ENCODE data around the gene NCK2. TPM values are rescaled to one million over a fixed set of nuclear protein-coding genes. Genes with fewer than 3 reads are reported as not detected.
A peak's percentile ranks its signal among the peaks of the same experiment; 100 is the strongest.

NCK2 gene
- total RNA-seq, 1 experiment from 2014 or later = 75.4 TPM

- 0 out of 2 replicates have a peak overlapping the region, but pooled peaks have one; percentile 0 for H3K27ac Mint-ChIP-seq
- peaks cover 81% of the 10 kb centered on the region for H3K4me1 Mint-ChIP-seq
- ATAC-seq = no peak
Measured at GRCh38 chr2:105780606-105781005, 35.9 kb downstream of the NCK2 start.

GRCh38 chr2:105781274-105781978, 36.7 kb downstream of the NCK2 start:
- ChIA-PET CTCF (no interaction called here), POLR2A (no interaction called here)
- H3K4me3 Mint-ChIP-seq = no peak overlapping the region
- peaks cover 6% of the 10 kb centered on the region; the same call in 1 of the 2 replicates for H3K36me3 Mint-ChIP-seq
- no peaks in the 10 kb centered on the region; the same call in 1 of the 2 replicates for H3K9me3 Mint-ChIP-seq
- H3K4me1 Mint-ChIP-seq = peaks cover 77% of the 10 kb centered on the region
- ATAC-seq = no peak
- H3K27ac Mint-ChIP-seq = peak overlapping the region; percentile 45
- no peaks in the 10 kb centered on the region for H3K27me3 Mint-ChIP-seq (ENCODE audit: low read depth)
- DNase-seq (ENCODE audit: low spot score) = no peak
- TF ChIP-seq AFF4 (CRISPR knock-in tag; IDR thresholded peaks at IDR 0.05; ENCODE audit: borderline replicate concordance) (no peak), USF1 (CRISPR knock-in tag; IDR thresholded peaks at IDR 0.05) (no peak), ZBTB43 (CRISPR knock-in tag; IDR thresholded peaks at IDR 0.05) (no peak)

More at GRCh38 chr2:105780606-105781005, 35.9 kb downstream of the NCK2 start:
- Mint-ChIP-seq H3K4me3 (no peak overlapping the region), H3K27me3 (ENCODE audit: low read depth) (no peaks in the 10 kb centered on the region), H3K9me3 (no peaks in the 10 kb centered on the region; the same call in 1 of the 2 replicates), H3K36me3 (peaks cover 6% of the 10 kb centered on the region; the same call in 1 of the 2 replicates)
- no peak for DNase-seq (ENCODE audit: low spot score)
- POLR2A ChIA-PET = no interaction called here
- TF ChIP-seq MLX (CRISPR knock-in tag; IDR thresholded peaks at IDR 0.05) (no peak), TEAD1 (CRISPR knock-in tag; IDR thresholded peaks at IDR 0.05) (no peak), KAT7 (CRISPR knock-in tag; IDR thresholded peaks at IDR 0.05; ENCODE audit: borderline replicate concordance) (no peak), ELF4 (CRISPR knock-in tag; IDR thresholded peaks at IDR 0.05; ENCODE audit: low read depth) (no peak), STAT6 (CRISPR knock-in tag; conservative IDR thresholded peaks at IDR 0.05; ENCODE audit: low read depth) (no peak)
- CTCF ChIA-PET = no interaction called here

GRCh38 chr2:105782123-105782522, 37.4 kb downstream of the NCK2 start:
- Mint-ChIP-seq H3K36me3 (peaks cover 6% of the 10 kb centered on the region; the same call in 1 of the 2 replicates), H3K27ac (no peak overlapping the region; the same call in 1 of the 2 replicates), H3K9me3 (no peaks in the 10 kb centered on the region; the same call in 1 of the 2 replicates), H3K4me3 (no peak overlapping the region), H3K4me1 (peaks cover 77% of the 10 kb centered on the region), H3K27me3 (ENCODE audit: low read depth) (no peaks in the 10 kb centered on the region)
- no peak for DNase-seq (ENCODE audit: low spot score)
- POLR2A ChIA-PET = no interaction called here
- CTCF ChIA-PET = interaction anchor here (1.0 kb wide), 1 partner anchor 13 kb away, joined by 3 read pairs; no protein-coding TSS in a partner anchor
- ATAC-seq = no peak
- no peak for TF ChIP-seq PRRX2 (CRISPR knock-in tag; IDR thresholded peaks at IDR 0.05)
- TF ChIP-seq GRHL2 (CRISPR knock-in tag; IDR thresholded peaks at IDR 0.05; ENCODE audit: insufficient replicate concordance, severe bottlenecking) = no peak
- no peak for TF ChIP-seq ZNF416 (CRISPR knock-in tag; IDR thresholded peaks at IDR 0.05)
- no peak for TF ChIP-seq IRF1 (CRISPR knock-in tag; IDR thresholded peaks at IDR 0.05)
- no peak for TF ChIP-seq ZNF219 (CRISPR knock-in tag; IDR thresholded peaks at IDR 0.05; ENCODE audit: borderline replicate concordance)
- TF ChIP-seq ZNF317 (CRISPR knock-in tag; IDR thresholded peaks at IDR 0.05; ENCODE audit: borderline replicate concordance, low read depth) = no peak
- no peak for TF ChIP-seq ERG (CRISPR knock-in tag; IDR thresholded peaks at IDR 0.05)
- no peak for TF ChIP-seq HMGXB4 (CRISPR knock-in tag; IDR thresholded peaks at IDR 0.05)
- TF ChIP-seq ZNF671 (CRISPR knock-in tag; IDR thresholded peaks at IDR 0.05) = no peak

Data from WTC11 (cell line).